H9 (cell line): ENCODE results near the gene SEMA5A. TPM values are rescaled to one million over a fixed set of nuclear protein-coding genes. Genes with fewer than 3 reads are reported as not detected.

ENCODE experiments used
- DNase-seq: peaks from one replicate; pipeline ENCODE4 v3.0.0-alpha.2; 2017
- H2AFZ ChIP-seq: one replicate; pipeline ENCODE4 v1.6.1; 2013; ENCODE audit warnings: mild to moderate bottlenecking, low read length, control low read depth, moderate library complexity
- H2AK5ac ChIP-seq: 2 replicates; pipeline ENCODE4 v1.6.1; 2013; ENCODE audit warnings: low read length, control low read depth, mixed read lengths; ENCODE audit not compliant: insufficient read length
- H2BK120ac ChIP-seq: one replicate; pipeline ENCODE4 v1.6.1; 2013; ENCODE audit warnings: low read depth, mild to moderate bottlenecking, low read length, control low read depth, inconsistent platforms; ENCODE audit not compliant: poor library complexity, severe bottlenecking
- H2BK12ac ChIP-seq: 2 replicates; pipeline ENCODE4 v1.6.1; 2013; ENCODE audit warnings: low read length, control low read depth, mixed read lengths, low read depth; ENCODE audit not compliant: insufficient read length
- H2BK15ac ChIP-seq: 2 replicates; pipeline ENCODE4 v1.6.1; 2013; ENCODE audit warnings: low read depth, low read length, control low read depth
- H2BK20ac ChIP-seq: one replicate; pipeline ENCODE4 v1.6.1; 2013; ENCODE audit warnings: low read depth, mild to moderate bottlenecking, low read length, control low read depth, inconsistent platforms; ENCODE audit not compliant: poor library complexity, severe bottlenecking
- H2BK5ac ChIP-seq: 2 replicates; pipeline ENCODE4 v1.6.1; 2013; ENCODE audit warnings: low read length, control low read depth, mixed read lengths; ENCODE audit not compliant: insufficient read length
- H3K14ac ChIP-seq: 2 replicates; pipeline ENCODE4 v1.6.1; 2013; ENCODE audit warnings: low read length, control low read depth; ENCODE audit not compliant: insufficient read depth
- H3K18ac ChIP-seq: 2 replicates; pipeline ENCODE4 v1.6.1; 2013; ENCODE audit warnings: low read depth, mild to moderate bottlenecking, mixed read lengths, low read length, control low read depth; ENCODE audit not compliant: insufficient read length
- H3K23ac ChIP-seq: 2 replicates; pipeline ENCODE4 v1.6.1; 2013; ENCODE audit warnings: low read length, control low read depth, mixed read lengths, low read depth; ENCODE audit not compliant: insufficient read length
- H3K23me2 ChIP-seq: 2 replicates; pipeline ENCODE4 v1.6.1; 2013; ENCODE audit warnings: low read depth, mild to moderate bottlenecking, mixed read lengths, low read length, control low read depth; ENCODE audit not compliant: insufficient read length, poor library complexity, severe bottlenecking
- H3K27ac ChIP-seq: 2 replicates; pipeline ENCODE4 v1.5.1; 2013; ENCODE audit warnings: low read length, control low read depth, mixed read lengths, low read depth; ENCODE audit not compliant: insufficient read length
- H3K27me3 ChIP-seq: 2 replicates; pipeline ENCODE4 v1.6.1; 2013; ENCODE audit warnings: low read length, control low read depth, inconsistent platforms; ENCODE audit not compliant: insufficient read depth
- H3K4ac ChIP-seq: 2 replicates; pipeline ENCODE4 v1.6.1; 2013; ENCODE audit warnings: low read depth, mild to moderate bottlenecking, control low read depth, inconsistent platforms, low read length, moderate library complexity
- H3K4me1 ChIP-seq: 2 replicates; pipeline ENCODE4 v1.6.1; 2013; ENCODE audit warnings: low read length, control low read depth, inconsistent platforms; ENCODE audit not compliant: insufficient read depth
- H3K4me2 ChIP-seq: 2 replicates; pipeline ENCODE4 v1.6.1; 2013; ENCODE audit warnings: low read length, control low read depth, mixed read lengths; ENCODE audit not compliant: insufficient read length, insufficient read depth
- H3K56ac ChIP-seq: 2 replicates; pipeline ENCODE4 v1.6.1; 2013; ENCODE audit warnings: low read depth, mild to moderate bottlenecking, mixed read lengths, low read length, control low read depth; ENCODE audit not compliant: insufficient read length
- H3K79me1 ChIP-seq: 2 replicates; pipeline ENCODE4 v1.6.1; 2013; ENCODE audit warnings: low read depth, mild to moderate bottlenecking, moderate library complexity, low read length, control low read depth, inconsistent platforms; ENCODE audit not compliant: insufficient read depth, poor library complexity, severe bottlenecking
- H3K79me2 ChIP-seq: 2 replicates; pipeline ENCODE4 v1.6.1; 2013; ENCODE audit warnings: low read length, control low read depth, inconsistent platforms; ENCODE audit not compliant: insufficient read depth
- H3K9ac ChIP-seq: 2 replicates; pipeline ENCODE4 v1.6.1; 2013; ENCODE audit warnings: low read length, control low read depth, mixed read lengths; ENCODE audit not compliant: insufficient read length; ENCODE audit errors: extremely low read depth
- H3K9me3 ChIP-seq: one replicate; pipeline ENCODE4 v1.6.1; 2013; ENCODE audit warnings: low read depth, low read length, inconsistent platforms; ENCODE audit not compliant: control insufficient read depth
- H3T11ph ChIP-seq: one replicate; pipeline ENCODE4 v1.6.1; 2013; ENCODE audit warnings: mild to moderate bottlenecking, low read length, control low read depth, inconsistent platforms
- H4K20me1 ChIP-seq: one replicate; pipeline ENCODE4 v1.6.1; 2013; ENCODE audit not compliant: control insufficient read depth, insufficient read length, insufficient read depth
- H4K5ac ChIP-seq: 2 replicates; pipeline ENCODE4 v1.6.1; 2013; ENCODE audit warnings: low read depth, mild to moderate bottlenecking, mixed read lengths, low read length, control low read depth; ENCODE audit not compliant: insufficient read length
- H4K8ac ChIP-seq: replicated peaks from 2 replicates; pipeline ENCODE4 v1.6.1; 2013; ENCODE audit warnings: low read length, control low read depth, mixed read lengths, low read depth; ENCODE audit not compliant: insufficient read length
- H4K91ac ChIP-seq: 2 replicates; pipeline ENCODE4 v1.6.1; 2013; ENCODE audit warnings: low read depth, mild to moderate bottlenecking, moderate library complexity, mixed read lengths, low read length, control low read depth; ENCODE audit not compliant: insufficient read length
- H3K27ac Mint-ChIP-seq, 3 experiments: 2 replicates in 2 of 3; 3 replicates in 1 of 3; pipeline ENCODE4 v1.8.0; 2020 to 2021; ENCODE audit warnings: mixed read lengths in 3 of 3, mild to moderate bottlenecking in 1 of 3, moderate library complexity in 1 of 3
- H3K27me3 Mint-ChIP-seq: 2 replicates; pipeline ENCODE4 v1.8.0; 2021; ENCODE audit warnings: low read depth, mild to moderate bottlenecking, moderate library complexity, mixed read lengths
- H3K36me3 Mint-ChIP-seq, 3 experiments: 2 replicates in 2 of 3; 3 replicates in 1 of 3; pipeline ENCODE4 v1.8.0; 2020 to 2021; ENCODE audit warnings: low read depth in 3 of 3, mixed read lengths in 3 of 3; ENCODE audit not compliant: insufficient read depth in 1 of 3
- H3K4me1 Mint-ChIP-seq, 2 experiments: 2 replicates each; pipeline ENCODE4 v1.8.0; 2020; ENCODE audit warnings: mixed read lengths in 2 of 2
- H3K4me3 Mint-ChIP-seq, 2 experiments: 2 replicates in 1 of 2; 3 replicates in 1 of 2; pipeline ENCODE4 v1.8.0; 2020 to 2021; ENCODE audit warnings: mild to moderate bottlenecking in 2 of 2, mixed read lengths in 2 of 2, moderate library complexity in 1 of 2
- H3K9me3 Mint-ChIP-seq, 2 experiments: 2 replicates in 1 of 2; 3 replicates in 1 of 2; pipeline ENCODE4 v1.8.0; 2020; ENCODE audit warnings: mild to moderate bottlenecking in 2 of 2, mixed read lengths in 2 of 2, moderate library complexity in 1 of 2
- CTCF ChIP-seq: fragments of 200-600 bp; sonication (generic); conservative IDR thresholded peaks from 3 replicates; pipeline ENCODE4 v1.8.0; 2021; ENCODE audit warnings: antibody characterized with exemption, mild to moderate bottlenecking
- WGBS: extraction: QIAGEN DNeasy Blood & Tissue Kit; methylation state at CpG from one replicate; pipeline ENCODE4 v1.1.7; 2013; ENCODE audit warnings: missing lambda C conversion rate, low lambda C conversion rate, mixed read lengths; ENCODE audit not compliant: insufficient read length; ENCODE audit errors: extremely low coverage; 5-methylcytosine and 5-hydroxymethylcytosine counted together
- long read RNA-seq: library from polyadenylated mRNA; unstranded; transcript quantifications from one replicate; pipeline ENCODE4 v2.0.0, GENCODE V29; 2020
- total RNA-seq: library from RNA; stranded (reverse); gene quantifications from 2 replicates; pipeline ENCODE4 v1.2.1, GENCODE V29; 2021

SEMA5A gene
- 4.1 and 4.3 TPM in 2 replicates for total RNA-seq
- long read RNA-seq, partial matches to known transcripts = 1 of 7 reads
- long read RNA-seq, other reads (novel, unspliced or antisense) = 6 of 7 reads

- Histone ChIP-seq H4K91ac (no peak within 1 kb of the TSS), H2AFZ (peak within 1 kb of the TSS; percentile 24), H3K14ac (peak within 1 kb of the TSS; percentile 91), H3K23me2 (peaks cover 20% of the 10 kb centered on the region), H3T11ph (no peak within 1 kb of the TSS), H2BK15ac (no peak within 1 kb of the TSS), H3K9me3 (no peaks in the 10 kb centered on the region), H4K5ac (no peak within 1 kb of the TSS), H3K4me2 (peak within 1 kb of the TSS; percentile 74), H3K9ac (peak within 1 kb of the TSS; percentile 68), H2BK5ac (no peak within 1 kb of the TSS), H3K79me2 (no peaks in the 10 kb centered on the region), H4K20me1 (no peaks in the 10 kb centered on the region), H3K56ac (no peak within 1 kb of the TSS), H4K8ac (no peak within 1 kb of the TSS), H3K18ac (peak within 1 kb of the TSS; percentile 89), H3K23ac (no peak within 1 kb of the TSS), H3K27ac (no peak within 1 kb of the TSS), H3K79me1 (no peaks in the 10 kb centered on the region), H3K4ac (no peak within 1 kb of the TSS), H2BK120ac (no peak within 1 kb of the TSS), H2BK12ac (no peak within 1 kb of the TSS), H2BK20ac (no peak within 1 kb of the TSS), H2AK5ac (no peak within 1 kb of the TSS), H3K4me1 (0 out of 2 replicates have a peak, but pooled peaks cover 4% of the 10 kb centered on the region), H3K27me3 (no peaks in the 10 kb centered on the region)
- Mint-ChIP-seq H3K27ac (peak within 1 kb of the TSS; percentile 65 to 93 (median 82); a peak in 4 of 7 replicates), H3K27me3 (peaks cover 10% of the 10 kb centered on the region), H3K9me3 (no peaks in the 10 kb centered on the region; a peak in 1 of 5 replicates), H3K4me3 (peak within 1 kb of the TSS; percentile 87 to 96), H3K4me1 (peaks cover 18 to 20% of the 10 kb centered on the region in 2 experiments), H3K36me3 (peaks cover 13 to 24% (median 20%) of the 10 kb centered on the region in 3 experiments; a peak in 6 of 7 replicates)
- 0 out of 3 replicates have a peak, but pooled peaks have one; percentile 13 for TF ChIP-seq CTCF
- WGBS = no CpG with 5 or more reads among the region's 84 CpGs
- peak; percentile 85 for DNase-seq
Measured at GRCh38 chr5:9545992-9546851, at the start of gene SEMA5A. Gene SEMA5A (minus strand): TSS chr5:9546075. CDS start chr5:9379946, 166,129 bp downstream.
